GM19023 (cell line): ENCODE data around the gene DPH6.
A peak's percentile ranks its signal among the peaks of the same experiment; 100 is the strongest.
"Not testable (repeated sequence)": the region's sequence is repeated elsewhere in the genome, so short reads cannot be mapped to it uniquely, and the experiment has no call there.

Experiments used
- ATAC-seq: cut with Tn5 transposase; IDR thresholded peaks from one replicate; pipeline ENCODE4 v1.9.1; 2021; ENCODE audit warnings: mild to moderate bottlenecking, moderate library complexity; ENCODE audit not compliant: unreplicated experiment

The DPH6 gene, protein sequence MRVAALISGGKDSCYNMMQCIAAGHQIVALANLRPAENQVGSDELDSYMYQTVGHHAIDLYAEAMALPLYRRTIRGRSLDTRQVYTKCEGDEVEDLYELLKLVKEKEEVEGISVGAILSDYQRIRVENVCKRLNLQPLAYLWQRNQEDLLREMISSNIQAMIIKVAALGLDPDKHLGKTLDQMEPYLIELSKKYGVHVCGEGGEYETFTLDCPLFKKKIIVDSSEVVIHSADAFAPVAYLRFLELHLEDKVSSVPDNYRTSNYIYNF

GRCh38 chr15:35545824-35546510 lies at the start of gene DPH6:
Gene DPH6, minus strand, starts transcription at chr15:35546165. Its CDS starts 24 bp downstream, at chr15:35546141.
- peak; percentile 92 for ATAC-seq

DNA sequence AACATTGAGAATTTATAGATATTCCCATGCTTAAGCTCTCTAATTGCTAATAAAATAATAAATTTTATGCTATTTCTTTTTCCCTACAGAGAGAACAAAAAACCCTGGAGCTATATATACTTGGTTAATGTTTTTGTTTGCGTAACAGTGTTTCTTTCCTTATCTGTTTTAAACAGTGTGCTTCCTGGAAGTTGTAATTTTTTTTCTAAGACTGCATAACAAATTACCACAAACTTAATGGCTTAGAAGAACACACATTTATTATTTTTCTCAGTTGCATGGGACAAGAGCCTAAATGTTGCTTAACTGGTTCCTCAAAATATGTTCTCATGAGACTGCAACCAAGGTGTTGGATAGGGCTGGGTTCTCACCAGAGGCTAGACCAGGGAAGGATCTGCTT lies 49.7 kb upstream of the DPH6 start:
- ATAC-seq, result no peak

- ATAC-seq, result not testable (repeated sequence)
These were observed 46.0 kb upstream of the DPH6 start for GRCh38 chr15:35591987-35592386.

DNA sequence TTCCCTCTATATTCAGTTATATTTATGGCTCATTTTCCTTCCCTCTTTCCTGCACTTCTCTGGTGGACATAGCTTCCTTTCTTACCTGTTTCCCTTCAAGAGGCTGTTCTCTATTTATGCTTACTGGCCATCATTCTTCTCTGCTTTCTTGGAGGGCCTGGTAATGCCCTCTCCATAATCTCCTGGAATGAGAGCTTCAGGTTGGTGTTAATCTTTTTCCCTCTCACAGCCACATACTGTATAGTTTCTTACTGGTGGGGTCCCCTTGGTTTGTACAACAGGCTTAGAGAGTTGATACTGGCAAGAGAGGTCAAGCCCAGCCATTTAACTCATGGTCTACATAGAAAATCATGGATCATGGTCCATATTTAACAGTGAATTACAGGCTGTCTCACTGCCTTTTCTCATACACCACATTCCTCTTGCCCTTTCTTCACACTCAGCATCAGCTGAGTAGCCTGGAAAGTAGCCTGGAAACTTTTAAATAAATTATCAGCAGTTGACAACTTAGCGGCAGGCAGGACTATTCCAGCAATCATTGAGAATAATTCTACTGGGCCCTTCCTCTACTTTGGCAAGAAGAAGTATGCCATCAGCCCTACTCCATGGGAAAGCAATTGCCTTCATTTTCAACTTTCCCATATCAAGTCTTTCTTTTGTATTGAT lies 38.0 kb upstream of the DPH6 start:
- no peak for ATAC-seq

DNA sequence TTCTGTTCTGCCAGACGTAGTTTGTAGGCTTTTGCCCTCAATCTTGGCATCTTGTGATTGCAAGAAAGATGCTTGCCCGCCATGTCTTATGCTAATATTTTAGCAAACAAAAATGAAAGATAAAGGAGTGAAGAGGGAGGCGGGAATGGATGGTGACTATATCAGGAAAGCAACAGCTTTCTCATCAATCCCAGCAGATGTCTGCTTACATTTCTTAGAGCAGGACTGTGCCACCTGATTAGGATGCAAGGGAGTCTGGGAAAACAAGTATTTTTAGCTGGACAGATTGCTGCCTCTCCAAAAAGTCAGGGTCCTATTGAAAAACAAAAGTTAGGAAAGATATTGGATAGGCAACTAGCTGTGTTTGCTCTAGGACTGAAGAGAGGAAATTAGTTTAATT lies 34.6 kb upstream of the DPH6 start:
- no peak for ATAC-seq

DNA sequence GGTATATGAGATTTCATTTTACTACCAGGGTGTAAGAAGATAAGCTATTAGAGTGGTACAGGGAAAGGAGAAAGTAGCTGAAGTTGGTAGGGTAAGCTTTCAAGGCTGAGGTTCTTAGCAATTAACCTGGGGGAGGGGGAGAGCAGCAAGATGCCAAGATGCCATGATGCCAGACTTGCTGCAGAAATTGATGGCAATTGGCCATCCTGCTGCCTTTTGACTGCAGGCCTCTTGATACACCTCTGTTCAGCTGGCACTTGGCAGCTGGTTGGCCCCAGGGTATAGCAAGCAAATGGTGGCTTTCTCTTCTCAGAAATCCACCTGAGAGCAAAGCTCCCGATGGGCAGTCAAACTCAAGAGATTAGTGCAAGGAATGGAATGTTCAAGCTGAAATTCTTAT lies 21.4 kb upstream of the DPH6 start:
- no peak for ATAC-seq

GRCh38 chr15:35566991-35567390 lies 21.0 kb upstream of the DPH6 start:
- no peak for ATAC-seq

GRCh38 chr15:35565901-35566300 lies 19.9 kb upstream of the DPH6 start:
- ATAC-seq, result no peak

DNA sequence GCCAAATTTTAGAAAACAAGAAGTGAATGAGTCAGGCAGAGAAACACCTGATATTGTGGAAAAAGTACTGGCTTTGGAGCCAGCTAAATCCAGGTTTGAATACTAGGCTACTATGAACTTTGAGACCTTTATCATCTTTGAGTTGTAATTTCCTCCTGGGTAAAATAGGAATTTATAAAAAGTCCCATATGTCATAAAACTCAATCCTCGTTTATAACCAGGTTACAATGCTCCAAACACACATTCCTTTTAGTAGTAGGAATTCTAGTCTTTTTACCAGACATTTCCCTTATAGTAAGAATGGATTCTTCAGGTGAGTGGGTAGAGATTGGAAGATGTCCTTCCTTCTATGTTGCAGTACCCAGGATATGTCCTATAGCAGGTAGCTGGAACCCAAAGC lies 16.7 kb upstream of the DPH6 start:
- no peak for ATAC-seq

- ATAC-seq, result no peak
These were observed 15.3 kb upstream of the DPH6 start for GRCh38 chr15:35561308-35561707.

GRCh38 chr15:35560870-35561269 lies 14.9 kb upstream of the DPH6 start:
- ATAC-seq, result no peak

- no peak for ATAC-seq
These were observed 14.3 kb upstream of the DPH6 start for GRCh38 chr15:35560258-35560657.

- no peak for ATAC-seq
These were observed 13.7 kb upstream of the DPH6 start for GRCh38 chr15:35559683-35560082.

- no peak for ATAC-seq
These were observed 11.6 kb upstream of the DPH6 start for GRCh38 chr15:35557544-35557943.

GRCh38 chr15:35557012-35557411 lies 11.0 kb upstream of the DPH6 start:
- no peak for ATAC-seq

DNA sequence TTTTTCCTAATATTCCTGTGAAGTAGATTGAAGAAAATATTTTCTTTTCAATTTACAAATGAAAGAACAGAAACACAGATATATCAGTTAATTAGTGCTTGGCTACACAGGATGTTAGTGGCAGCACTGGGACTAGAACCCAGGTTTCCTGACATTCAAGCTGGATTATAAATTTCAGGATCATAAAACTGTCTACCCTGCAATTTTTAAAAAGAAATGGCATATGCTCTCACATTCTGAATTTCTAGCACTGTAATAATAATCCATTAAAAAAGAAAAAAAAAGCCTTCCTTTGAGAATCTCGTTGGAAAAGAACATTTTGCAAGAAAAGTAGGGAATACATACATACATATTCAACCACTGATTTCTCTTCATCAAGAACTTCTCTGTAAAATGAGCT lies 9.3 kb upstream of the DPH6 start:
- ATAC-seq, result no peak

- ATAC-seq, result no peak
These were observed 5.0 kb upstream of the DPH6 start for GRCh38 chr15:35550957-35551356.

- ATAC-seq, result no peak
These were observed 3.6 kb upstream of the DPH6 start for GRCh38 chr15:35549567-35549966.

- ATAC-seq, result no peak
These were observed 2.5 kb upstream of the DPH6 start for GRCh38 chr15:35548435-35548834.

DNA sequence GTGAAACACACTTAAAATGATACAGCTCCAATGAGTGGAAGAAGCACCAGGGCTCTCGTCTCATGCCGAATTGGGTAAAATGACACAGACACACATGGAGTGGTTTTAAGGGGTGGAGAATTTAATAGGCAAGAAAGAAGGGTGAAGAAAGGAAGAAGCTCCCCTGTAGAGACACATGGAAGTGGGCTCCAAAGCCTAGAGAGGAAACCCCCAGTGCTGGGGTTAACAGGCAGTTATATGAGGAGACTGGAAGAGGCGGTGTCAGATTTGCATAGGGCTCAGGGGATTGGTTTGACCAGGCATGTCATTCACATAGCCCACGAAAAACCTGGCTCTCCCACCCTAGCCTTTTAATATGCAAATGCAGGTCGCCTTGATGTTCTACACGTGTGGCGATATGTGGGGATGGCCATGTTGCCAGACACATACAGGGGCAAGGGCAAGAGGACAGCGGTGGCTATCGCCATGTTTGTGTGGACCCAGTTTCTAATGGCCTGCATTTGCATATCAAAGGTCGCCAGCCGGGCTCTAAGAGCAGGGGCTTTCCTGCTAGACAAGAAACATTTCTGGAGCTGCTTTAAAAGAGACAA lies 1.9 kb upstream of the DPH6 start:
- ATAC-seq, result no peak

DNA sequence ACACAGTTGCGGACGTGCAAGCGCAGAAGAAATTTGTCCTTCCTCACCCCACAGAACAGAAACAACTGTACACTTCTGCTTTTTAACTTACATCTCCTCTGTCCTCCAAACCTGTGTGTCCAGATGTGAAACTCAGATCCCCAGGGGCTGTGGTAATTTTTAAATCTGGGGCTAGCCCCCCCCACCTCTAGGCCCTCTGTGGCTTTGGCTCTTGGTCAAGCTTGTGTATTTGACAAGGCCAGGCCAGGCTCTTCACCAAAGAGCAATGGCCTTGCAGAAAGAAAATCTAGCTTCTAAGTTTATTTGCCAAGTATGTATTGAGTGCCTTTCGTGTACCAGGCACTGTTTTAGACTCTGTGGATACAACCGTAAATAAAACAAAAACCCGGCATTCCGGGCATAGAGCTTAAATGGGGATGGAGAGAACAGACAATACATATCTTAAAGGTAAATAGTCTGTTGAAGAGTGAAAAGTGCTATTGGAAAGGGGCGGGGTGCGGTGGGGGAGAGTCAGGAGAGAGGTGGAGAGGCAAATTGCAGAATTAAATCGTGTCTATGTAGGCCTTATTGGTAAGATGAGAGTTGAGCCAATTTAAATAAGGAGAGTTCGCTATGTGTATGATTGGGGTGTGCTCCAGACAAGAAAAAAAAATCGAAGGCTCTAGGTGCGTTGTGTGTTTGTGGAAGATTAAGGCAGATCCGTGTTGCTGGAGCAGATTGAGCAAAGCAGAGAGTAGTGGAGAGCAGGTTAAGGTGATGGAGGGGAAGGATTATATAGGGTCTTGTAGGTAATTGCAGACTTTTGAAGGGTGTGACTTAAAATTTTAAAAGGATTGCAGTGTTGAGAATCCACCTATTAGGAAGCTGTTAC lies 781 bp upstream of the DPH6 start:
- ATAC-seq, result peak; percentile 21
